ENCODE data around the gene ALCAM. TPM values are rescaled to one million over a fixed set of nuclear protein-coding genes. Genes with fewer than 3 reads are reported as not detected.
"Not testable (repeated sequence)": the region's sequence is repeated elsewhere in the genome, so short reads cannot be mapped to it uniquely, and the experiment has no call there.

ALCAM gene
- total RNA-seq, 3 donors from 2014 or later, result 20.3 to 223 (median 118) TPM

- no peak for DNase-seq (ENCODE audit: low spot score in 2 of 2)
- Histone ChIP-seq H3K27ac (no peak overlapping the region), H3K27me3 (no peaks in the 10 kb centered on the region), H3K4me3 (no peak overlapping the region), H3K4me1 (no peaks in the 10 kb centered on the region), H3K9me3 (no peaks in the 10 kb centered on the region), H3K36me3 (no peaks in the 10 kb centered on the region)
- intact Hi-C loops (cut with DNase I; ENCODE audit: low total_unique reads), result no loop called here
- TF ChIP-seq CTCF (IDR thresholded peaks at IDR 0.05) (no peak), POLR2AphosphoS5 (IDR thresholded peaks at IDR 0.05) (no peak), POLR2A (IDR thresholded peaks at IDR 0.05) (no peak)
These were observed 231.5 kb downstream of the ALCAM start for GRCh38 chr3:105598042-105598796.

GRCh38 chr3:105599350-105599749 lies 232.6 kb downstream of the ALCAM start:
- DNase-seq (ENCODE audit: low spot score in 2 of 2), result no peak
- H3K4me1 ChIP-seq, result no peaks in the 10 kb centered on the region
- intact Hi-C loops (cut with DNase I; ENCODE audit: low total_unique reads), result no loop called here
- no peaks in the 10 kb centered on the region for H3K36me3 ChIP-seq
- H3K27me3 ChIP-seq, result no peaks in the 10 kb centered on the region
- H3K27ac ChIP-seq, result no peak overlapping the region
- H3K9me3 ChIP-seq, result no peaks in the 10 kb centered on the region
- no peak overlapping the region for H3K4me3 ChIP-seq
- TF ChIP-seq POLR2A (IDR thresholded peaks at IDR 0.05), result no peak
- no peak for TF ChIP-seq CTCF (IDR thresholded peaks at IDR 0.05)
- no peak for TF ChIP-seq POLR2AphosphoS5 (IDR thresholded peaks at IDR 0.05)

- H3K27me3 ChIP-seq; DNase-seq (ENCODE audit: low spot score in 2 of 2); H3K9me3 ChIP-seq; intact Hi-C loops (cut with DNase I; ENCODE audit: low total_unique reads); H3K27ac ChIP-seq; H3K4me3 ChIP-seq; H3K36me3 ChIP-seq; H3K4me1 ChIP-seq: not testable (repeated sequence)
These were observed 235.0 kb downstream of the ALCAM start for GRCh38 chr3:105601756-105602155.

- H3K9me3 ChIP-seq; H3K4me1 ChIP-seq; intact Hi-C loops (cut with DNase I; ENCODE audit: low total_unique reads); DNase-seq (ENCODE audit: low spot score in 2 of 2); H3K4me3 ChIP-seq; H3K27me3 ChIP-seq; H3K36me3 ChIP-seq; H3K27ac ChIP-seq: not testable (repeated sequence)
These were observed 235.6 kb downstream of the ALCAM start for GRCh38 chr3:105602286-105602685.

- H3K27ac ChIP-seq; H3K4me3 ChIP-seq; H3K4me1 ChIP-seq; DNase-seq (ENCODE audit: low spot score in 2 of 2); H3K9me3 ChIP-seq; H3K36me3 ChIP-seq; intact Hi-C loops (cut with DNase I; ENCODE audit: low total_unique reads); H3K27me3 ChIP-seq: not testable (repeated sequence)
These were observed 236.8 kb downstream of the ALCAM start for GRCh38 chr3:105603516-105603915.

- TF ChIP-seq POLR2A (IDR thresholded peaks at IDR 0.05) (no peak), CTCF (IDR thresholded peaks at IDR 0.05) (no peak), POLR2AphosphoS5 (IDR thresholded peaks at IDR 0.05) (no peak)
- H3K27me3 ChIP-seq, result no peaks in the 10 kb centered on the region
- H3K4me3 ChIP-seq, result no peak overlapping the region
- DNase-seq (ENCODE audit: low spot score in 2 of 2), result no peak
- intact Hi-C loops (cut with DNase I; ENCODE audit: low total_unique reads), result no loop called here
- no peak overlapping the region for H3K27ac ChIP-seq
- no peaks in the 10 kb centered on the region for H3K36me3 ChIP-seq
- H3K9me3 ChIP-seq, result no peaks in the 10 kb centered on the region
- H3K4me1 ChIP-seq, result no peaks in the 10 kb centered on the region
These were observed 239.3 kb downstream of the ALCAM start for GRCh38 chr3:105606016-105606415.

- no peaks in the 10 kb centered on the region for H3K4me1 ChIP-seq
- DNase-seq (ENCODE audit: low spot score in 2 of 2), result peak in 1 of 2 donors; percentile 51
- H3K27me3 ChIP-seq, result no peaks in the 10 kb centered on the region
- no peaks in the 10 kb centered on the region for H3K9me3 ChIP-seq
- H3K27ac ChIP-seq, result no peak overlapping the region
- no peak overlapping the region for H3K4me3 ChIP-seq
- H3K36me3 ChIP-seq, result no peaks in the 10 kb centered on the region
- intact Hi-C loops (cut with DNase I; ENCODE audit: low total_unique reads), result no loop called here
- TF ChIP-seq POLR2A (IDR thresholded peaks at IDR 0.05) (no peak), POLR2AphosphoS5 (IDR thresholded peaks at IDR 0.05) (no peak), CTCF (IDR thresholded peaks at IDR 0.05) (no peak)
These were observed 241.9 kb downstream of the ALCAM start for GRCh38 chr3:105608623-105609022.
